HepG2 (cell line): Measurements from ENCODE around the gene ALDH1L2. TPM values are rescaled to one million over a fixed set of nuclear protein-coding genes. Genes with fewer than 3 reads are reported as not detected.

Source experiments
- ATAC-seq: fragments of 200-7000 bp; cut with Tn5 transposase; 3 replicates; pipeline ENCODE4 v1.9.1; 2020; ENCODE audit warnings: mild to moderate bottlenecking, moderate library complexity
- BruUV-seq: library from RNA; stranded (reverse); fragments of 400-500 nt; replicated peaks from 2 replicates; lab custom pipeline; 2021; lab: Mats Ljungman, UMichigan
- CTCF ChIA-PET: fragments of 300-600 bp; formaldehyde crosslinking; extraction: SDS; loops from one replicate; lab custom pipeline; 2021; ENCODE audit warnings: low total read pairs, inconsistent platforms, low intra/inter-chr PET ratio; lab: Yijun Ruan, JAX
- POLR2A ChIA-PET: fragments of 350-600 bp; sonication (Branson Sonifier 250); formaldehyde crosslinking; loops from one replicate; lab custom pipeline; 2020; ENCODE audit warnings: antibody characterized with exemption, inconsistent platforms; lab: Yijun Ruan, JAX
- DNase-seq: peaks from one replicate; pipeline ENCODE4 v3.0.0-alpha.2; 2015; ENCODE audit warnings: low spot score
- FAIRE-seq: peaks from 3 replicates; lab custom pipeline; 2011; peaks lifted over from hg19 to GRCh38; lab: Jason Lieb, UNC
- H2AFZ ChIP-seq: one replicate; pipeline ENCODE4 v1.6.1; 2011; ENCODE audit warnings: low read length, inconsistent platforms
- H3K27ac ChIP-seq: fragments of 300-600 bp; 3 replicates; pipeline ENCODE4 v1.8.0; 2011; ENCODE audit warnings: mixed run types, mild to moderate bottlenecking, mixed read lengths, low read length, inconsistent platforms; ENCODE audit not compliant: insufficient read depth; ENCODE audit errors: extremely low read length
- H3K27me3 ChIP-seq, 2 experiments: fragments of 200-600 bp in 1 of 2; 2 replicates in 1 of 2; 3 replicates in 1 of 2; pipeline versions ENCODE4 v1.6.0 to v1.8.0; 2011; ENCODE audit warnings: low read length in 2 of 2, mild to moderate bottlenecking in 2 of 2, moderate library complexity in 2 of 2, inconsistent platforms in 1 of 2; ENCODE audit not compliant: insufficient read depth in 2 of 2, control insufficient read depth in 1 of 2
- H3K36me3 ChIP-seq, 2 experiments: fragments of 200-600 bp in 1 of 2; replicated peaks in 1 of 2; 2 replicates in 1 of 2; 3 replicates in 1 of 2; pipeline versions ENCODE4 v1.5.1 to v1.8.0; 2011; ENCODE audit warnings: low read length in 2 of 2, inconsistent platforms in 1 of 2; ENCODE audit not compliant: insufficient read depth in 2 of 2, control insufficient read depth in 1 of 2
- H3K4me1 ChIP-seq: 2 replicates; pipeline ENCODE4 v1.5.1; 2012; ENCODE audit warnings: low read length, inconsistent platforms; ENCODE audit not compliant: insufficient read depth
- H3K4me2 ChIP-seq: 2 replicates; pipeline ENCODE4 v1.6.0; 2011; ENCODE audit warnings: low read depth, low read length, inconsistent platforms
- H3K4me3 ChIP-seq, 3 experiments: fragments of 200-600 bp in 1 of 3; sonication (generic), shearing (Covaris generic) in 1 of 3; replicated peaks in 1 of 3; 2 replicates each; pipeline ENCODE4 v1.5.1; 2011 to 2016; ENCODE audit warnings: low read length in 3 of 3, inconsistent platforms in 2 of 3, low read depth in 2 of 3, mild to moderate bottlenecking in 2 of 3, control low read depth in 1 of 3, mixed read lengths in 1 of 3; ENCODE audit not compliant: insufficient read depth in 1 of 3
- H3K79me2 ChIP-seq: one replicate; pipeline ENCODE4 v1.6.1; 2011; ENCODE audit warnings: low read length, inconsistent platforms; ENCODE audit not compliant: insufficient read depth
- H3K9ac ChIP-seq: 2 replicates; pipeline ENCODE4 v1.6.0; 2011; ENCODE audit warnings: mild to moderate bottlenecking, low read depth, low read length, inconsistent platforms; ENCODE audit not compliant: insufficient read depth
- H3K9me3 ChIP-seq: 2 replicates; pipeline ENCODE4 v1.5.1; 2012; ENCODE audit warnings: mild to moderate bottlenecking, low read length
- H4K20me1 ChIP-seq: 2 replicates; pipeline ENCODE4 v1.6.0; 2011; ENCODE audit warnings: inconsistent platforms, mild to moderate bottlenecking, low read length, moderate library complexity; ENCODE audit not compliant: insufficient read depth
- ATF7 ChIP-seq, 2 experiments: fragments of 450-650 bp in 1 of 2; sonication (generic) in 1 of 2; formaldehyde crosslinking in 1 of 2; IDR thresholded peaks; 2 replicates each; pipeline versions ENCODE4 v1.4.0 to v1.6.1; 2016 to 2020; ENCODE audit warnings: antibody characterized with exemption in 1 of 2, mild to moderate bottlenecking in 1 of 2, missing genetic modification reagents in 1 of 2
- FOXK1 ChIP-seq: sonication (generic); formaldehyde crosslinking; IDR thresholded peaks from 2 replicates; pipeline ENCODE4 v1.4.0; 2020; ENCODE audit warnings: low read depth, missing genetic modification reagents, borderline replicate concordance
- STAG1 ChIP-seq: sonication (generic); formaldehyde crosslinking; IDR thresholded peaks from 2 replicates; pipeline ENCODE4 v1.4.0; 2020; ENCODE audit warnings: missing genetic modification reagents
- THAP8 ChIP-seq: sonication (generic); formaldehyde crosslinking; IDR thresholded peaks from 2 replicates; pipeline ENCODE4 v1.5.1; 2020; ENCODE audit warnings: missing genetic modification reagents, mild to moderate bottlenecking, borderline replicate concordance
- ZFP37 ChIP-seq: sonication (generic); formaldehyde crosslinking; IDR thresholded peaks from 2 replicates; pipeline ENCODE4 v1.4.0; 2020; ENCODE audit warnings: missing genetic modification reagents, borderline replicate concordance
- ZNF782 ChIP-seq: sonication (generic); formaldehyde crosslinking; IDR thresholded peaks from 2 replicates; pipeline ENCODE4 v1.4.0; 2020; ENCODE audit warnings: missing genetic modification reagents, mild to moderate bottlenecking, borderline replicate concordance
- in situ Hi-C: cut with HindIII; loops from 2 replicates; pipeline ENCODE4 v1.10.0; 2017; ENCODE audit warnings: low pct_unique_long_range_greater_than_20kb; ENCODE audit not compliant: extremely low pct_ligation_motif_present
- intact Hi-C: fragments of 100-400 bp; cut with micrococcal nuclease; formaldehyde crosslinking; loops from one replicate; pipeline ENCODE4 v1.10.0; 2022; ENCODE audit not compliant: unreplicated experiment
- polyA plus RNA-seq, 8 experiments: library from polyadenylated mRNA; depleted of rRNA in 3 of 8; stranded (reverse) in 7 of 8; unstranded in 1 of 8; fragments of >200 nt; fragmentation: Illumina TruSeq in 4 of 8; extraction: Trizol in 4 of 8; gene quantifications; 2 replicates each; pipeline versions ENCODE4 v1.2.1 to v1.2.3, GENCODE V29; 2011 to 2016; ENCODE audit warnings: low read depth in 4 of 8, missing spikeins in 1 of 8, mixed read lengths in 1 of 8; ENCODE audit not compliant: insufficient read depth in 1 of 8
- total RNA-seq, 5 experiments: library from RNA; depleted of rRNA; stranded (reverse); fragments of >200 nt; fragmentation: Illumina TruSeq; extraction: Trizol; gene quantifications; 2 replicates each; pipeline ENCODE4 v1.2.3, GENCODE V29; 2016; ENCODE audit warnings: low read depth in 1 of 5

Gene ALDH1L2
- total and polyA plus RNA-seq, 2 of the 13 experiments (the other 11 are each of a cell fraction or from before 2014, with no cell fraction given), result 0.40 to 4.6 TPM

GRCh38 chr12:105102673-105103072 is 18.4 kb upstream of the ALDH1L2 start:
- ChIA-PET CTCF (no interaction called here), POLR2A (no interaction called here)
- no peak for DNase-seq
- Histone ChIP-seq H3K9ac (no peak overlapping the region), H3K4me2 (no peak overlapping the region), H3K9me3 (no peaks in the 10 kb centered on the region), H4K20me1 (no peaks in the 10 kb centered on the region), H3K27me3 (no peaks in the 10 kb centered on the region; a peak in 1 of 5 replicates), H3K79me2 (no peaks in the 10 kb centered on the region), H3K36me3 (no peaks in the 10 kb centered on the region), H3K27ac (no peak overlapping the region), H2AFZ (no peak overlapping the region), H3K4me3 (no peak overlapping the region), H3K4me1 (peaks cover 23% of the 10 kb centered on the region)
- no TSS peak for BruUV-seq
- no peak for FAIRE-seq
- intact Hi-C loops, result no loop called here
- TF ChIP-seq THAP8 (CRISPR knock-in tag), result no peak
- peak; percentile 84 for TF ChIP-seq ATF7 (IDR thresholded peaks at IDR 0.05)
- no peak for TF ChIP-seq ATF7 (CRISPR knock-in tag; IDR thresholded peaks at IDR 0.05)
- in situ Hi-C loops, result no loop called here
- no peak for ATAC-seq

DNA sequence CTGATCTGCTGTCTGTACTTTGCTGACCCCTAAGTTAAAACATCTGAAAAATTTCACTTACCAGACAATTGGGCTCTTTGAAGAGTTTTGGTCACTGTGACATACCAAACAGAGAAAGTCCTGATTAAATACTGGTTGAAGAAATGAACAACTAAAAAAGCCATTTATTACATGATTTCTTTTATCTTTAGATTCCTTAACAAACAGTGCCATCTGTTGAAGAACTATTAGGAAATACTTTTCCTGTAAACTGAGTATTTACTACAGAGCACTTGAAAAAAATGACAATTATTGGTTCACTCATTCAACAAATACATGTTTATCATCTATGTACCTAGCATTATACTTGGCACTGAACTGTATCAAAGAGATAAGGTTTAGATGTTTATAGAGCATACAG is 16.7 kb upstream of the ALDH1L2 start:
- 0 out of 2 replicates have a peak, but pooled peaks have one; percentile 9 for TF ChIP-seq STAG1 (CRISPR knock-in tag)
- TF ChIP-seq ZFP37 (CRISPR knock-in tag), result no peak
- TF ChIP-seq FOXK1 (CRISPR knock-in tag), result no peak
- no peak for TF ChIP-seq ZNF782 (CRISPR knock-in tag)
- TF ChIP-seq, all 625 proteins: peak for 1
- Histone ChIP-seq H3K4me1 (peaks cover 13% of the 10 kb centered on the region), H3K9me3 (no peaks in the 10 kb centered on the region), H3K4me3 (no peak overlapping the region), H4K20me1 (no peaks in the 10 kb centered on the region), H3K79me2 (no peaks in the 10 kb centered on the region), H3K4me2 (no peak overlapping the region), H3K9ac (no peak overlapping the region), H3K27me3 (no peaks in the 10 kb centered on the region), H3K36me3 (no peaks in the 10 kb centered on the region), H2AFZ (no peak overlapping the region), H3K27ac (no peak overlapping the region)
- DNase-seq, result no peak
- in situ Hi-C loops, result no loop called here
- ATAC-seq, result no peak
- no TSS peak for BruUV-seq
- ChIA-PET CTCF (no interaction called here), POLR2A (no interaction called here)
- FAIRE-seq, result no peak
- intact Hi-C loops, result no loop called here
